Thyroid gland (tissue), 4 donors: ENCODE results near the gene RAPGEF4. TPM values are rescaled to one million over a fixed set of nuclear protein-coding genes. Genes with fewer than 3 reads are reported as not detected.

ENCODE experiments used
- DNase-seq, 2 donors: peaks; one replicate each; pipeline ENCODE4 v3.0.0-alpha.2; 2019
- H3K27ac ChIP-seq, 3 donors: fragments of 200-600 bp; sonication (generic); 1 replicate in 2 of 3; 2 replicates in 1 of 3; pipeline ENCODE4 v1.5.1; 2016 to 2019; ENCODE audit warnings: mild to moderate bottlenecking in 1 of 3, moderate library complexity in 1 of 3
- H3K27me3 ChIP-seq: fragments of 200-600 bp; sonication (generic); one replicate; pipeline ENCODE4 v1.5.1; 2019
- H3K36me3 ChIP-seq, 2 donors: fragments of 200-600 bp; sonication (generic); one replicate each; pipeline ENCODE4 v1.5.1; 2016 to 2019
- H3K4me1 ChIP-seq, 2 donors: fragments of 200-600 bp; sonication (generic); one replicate each; pipeline ENCODE4 v1.5.1; 2017 to 2019
- H3K4me3 ChIP-seq, 3 donors: fragments of 200-600 bp; sonication (generic); replicated peaks in 1 of 3; 1 replicate in 2 of 3; 2 replicates in 1 of 3; pipeline ENCODE4 v1.5.1; 2016; ENCODE audit warnings: mild to moderate bottlenecking in 1 of 3
- H3K9me3 ChIP-seq: fragments of 200-600 bp; sonication (generic); one replicate; pipeline ENCODE4 v1.5.1; 2017
- POLR2A ChIP-seq, 2 donors: fragments of 450-650 bp; IDR thresholded peaks; one replicate each; pipeline ENCODE4 v1.6.1; 2017; ENCODE audit warnings: antibody characterized with exemption in 2 of 2, mild to moderate bottlenecking in 2 of 2, moderate library complexity in 1 of 2
- WGBS, 2 donors: methylation state at CpG; one replicate each; pipeline ENCODE4 v1.1.5; 2017; 5-methylcytosine and 5-hydroxymethylcytosine counted together
- intact Hi-C: fragments of 100-400 bp; cut with DNase I; formaldehyde crosslinking; loops from one replicate; pipeline ENCODE4 v1.15.1; 2023
- total RNA-seq, 4 donors: library from RNA; depleted of rRNA; stranded (reverse); fragments of >200 nt; gene quantifications; one replicate each; pipeline ENCODE4 v1.2.3, GENCODE V29; 2016
- TF ChIP-seq, protein P1 (sequence below), 6 experiments: fragments of 200-600 bp in 3 of 6; fragments of 450-650 bp in 3 of 6; sonication (generic) in 3 of 6; IDR thresholded peaks; one replicate each; pipeline ENCODE4 v1.5.1; 2016 to 2019; ENCODE audit warnings: antibody characterized with exemption in 6 of 6, mild to moderate bottlenecking in 2 of 6, inconsistent platforms in 1 of 6, moderate library complexity in 1 of 6

RAPGEF4 gene
- total RNA-seq, 4 donors from 2014 or later, result 7.9 to 19.6 (median 12.1) TPM

GRCh38 chr2:172937884-172938712 lies 202.5 kb downstream of the RAPGEF4 start:
- 94 to 95% methylated on average over 7 of the region's 7 CpGs for WGBS, 2 donors
- no peak overlapping the region for H3K27ac ChIP-seq
- no peaks in the 10 kb centered on the region for H3K9me3 ChIP-seq
- TF ChIP-seq, protein P1, sequence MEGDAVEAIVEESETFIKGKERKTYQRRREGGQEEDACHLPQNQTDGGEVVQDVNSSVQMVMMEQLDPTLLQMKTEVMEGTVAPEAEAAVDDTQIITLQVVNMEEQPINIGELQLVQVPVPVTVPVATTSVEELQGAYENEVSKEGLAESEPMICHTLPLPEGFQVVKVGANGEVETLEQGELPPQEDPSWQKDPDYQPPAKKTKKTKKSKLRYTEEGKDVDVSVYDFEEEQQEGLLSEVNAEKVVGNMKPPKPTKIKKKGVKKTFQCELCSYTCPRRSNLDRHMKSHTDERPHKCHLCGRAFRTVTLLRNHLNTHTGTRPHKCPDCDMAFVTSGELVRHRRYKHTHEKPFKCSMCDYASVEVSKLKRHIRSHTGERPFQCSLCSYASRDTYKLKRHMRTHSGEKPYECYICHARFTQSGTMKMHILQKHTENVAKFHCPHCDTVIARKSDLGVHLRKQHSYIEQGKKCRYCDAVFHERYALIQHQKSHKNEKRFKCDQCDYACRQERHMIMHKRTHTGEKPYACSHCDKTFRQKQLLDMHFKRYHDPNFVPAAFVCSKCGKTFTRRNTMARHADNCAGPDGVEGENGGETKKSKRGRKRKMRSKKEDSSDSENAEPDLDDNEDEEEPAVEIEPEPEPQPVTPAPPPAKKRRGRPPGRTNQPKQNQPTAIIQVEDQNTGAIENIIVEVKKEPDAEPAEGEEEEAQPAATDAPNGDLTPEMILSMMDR (IDR thresholded peaks at IDR 0.05), result no peak
- no peak for TF ChIP-seq POLR2A (IDR thresholded peaks at IDR 0.05)
- H3K36me3 ChIP-seq, result no peaks in the 10 kb centered on the region
- no peaks in the 10 kb centered on the region for H3K4me1 ChIP-seq
- intact Hi-C loops, result loop anchor here (5.0 kb wide), 1 partner anchor 126 kb away; no protein-coding TSS in a partner anchor
- no peak overlapping the region for H3K4me3 ChIP-seq
- no peak for DNase-seq
- no peaks in the 10 kb centered on the region for H3K27me3 ChIP-seq

DNA sequence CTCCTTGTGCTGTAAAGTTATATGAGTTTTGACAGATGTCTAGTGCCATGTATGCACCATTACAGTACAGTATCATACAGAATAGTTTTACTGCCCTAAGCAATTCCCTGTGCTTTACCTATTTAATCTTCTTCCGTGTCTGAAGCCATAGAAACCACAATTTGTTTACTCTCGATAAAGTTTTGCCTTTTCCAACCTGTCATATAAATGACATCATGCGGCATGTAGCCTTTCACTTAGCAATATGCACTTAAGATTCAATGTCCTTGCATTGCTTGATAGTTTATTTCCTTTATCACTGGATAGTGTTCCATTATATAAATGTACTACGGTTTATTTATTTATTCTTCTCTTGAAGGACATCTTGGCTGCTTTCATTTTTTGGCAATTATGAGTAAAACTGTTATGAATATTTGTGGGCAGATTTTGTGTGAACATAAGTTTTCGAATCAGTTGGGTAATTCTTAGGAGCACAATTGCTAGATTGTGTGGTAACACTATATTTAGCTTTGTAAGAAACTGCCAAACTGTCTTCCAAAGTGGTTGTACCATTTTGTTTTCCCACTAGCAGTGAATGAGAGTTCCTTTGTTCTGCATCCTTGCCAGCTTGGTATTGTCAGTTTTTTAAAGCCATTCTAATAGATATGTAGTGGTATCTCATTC lies 203.2 kb downstream of the RAPGEF4 start:
- no peaks in the 10 kb centered on the region for H3K9me3 ChIP-seq
- no peak for DNase-seq
- no peaks in the 10 kb centered on the region for H3K4me1 ChIP-seq
- intact Hi-C loops, result loop anchor here (5.0 kb wide), 1 partner anchor 127 kb away; no protein-coding TSS in a partner anchor
- H3K4me3 ChIP-seq, result no peak overlapping the region
- H3K27ac ChIP-seq, result no peak overlapping the region
- TF ChIP-seq POLR2A (IDR thresholded peaks at IDR 0.05), result no peak
- TF ChIP-seq, protein P1 (IDR thresholded peaks at IDR 0.05), result no peak
- H3K27me3 ChIP-seq, result no peaks in the 10 kb centered on the region
- 83 to 87% methylated on average over 5 of the region's 5 CpGs for WGBS, 2 donors
- no peaks in the 10 kb centered on the region for H3K36me3 ChIP-seq

DNA sequence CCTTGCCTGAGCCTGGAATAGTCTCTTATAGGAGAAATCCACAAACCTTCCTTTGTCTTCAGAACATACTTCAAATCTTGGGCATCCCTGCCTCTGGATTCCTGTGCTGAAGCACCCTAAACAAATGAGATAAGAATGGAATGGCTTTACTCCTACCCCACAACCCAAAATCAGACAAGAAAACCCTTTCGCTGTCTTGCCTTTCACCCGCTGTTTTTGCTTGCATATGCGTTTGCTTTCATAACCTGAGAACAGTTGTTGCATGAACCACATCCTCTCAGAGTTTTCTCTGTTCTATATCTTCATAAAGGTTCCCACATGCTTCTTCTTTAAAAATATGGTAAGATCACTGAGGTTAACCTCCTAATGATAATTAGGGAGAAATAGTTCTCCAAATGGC lies 207.9 kb downstream of the RAPGEF4 start:
- TF ChIP-seq, protein P1 (IDR thresholded peaks at IDR 0.05), result no peak
- TF ChIP-seq POLR2A (IDR thresholded peaks at IDR 0.05), result no peak
- Histone ChIP-seq H3K9me3 (no peaks in the 10 kb centered on the region), H3K27me3 (no peaks in the 10 kb centered on the region), H3K4me1 (no peaks in the 10 kb centered on the region), H3K27ac (no peak overlapping the region), H3K36me3 (no peaks in the 10 kb centered on the region), H3K4me3 (no peak overlapping the region)
- no peak for DNase-seq
- 89 to 94% methylated on average over 3 of the region's 3 CpGs for WGBS, 2 donors
- intact Hi-C loops, result no loop called here

- WGBS, 2 donors, result 55 to 63% methylated on average over 8 of the region's 8 CpGs
These were observed 208.6 kb downstream of the RAPGEF4 start for GRCh38 chr2:172944022-172944793.

More at GRCh38 chr2:172944022-172944793, 208.6 kb downstream of the RAPGEF4 start:
- TF ChIP-seq, protein P1 (IDR thresholded peaks at IDR 0.05), result no peak
- TF ChIP-seq POLR2A (IDR thresholded peaks at IDR 0.05), result no peak
- H3K27ac ChIP-seq, result no peak overlapping the region
- no peaks in the 10 kb centered on the region for H3K27me3 ChIP-seq
- intact Hi-C loops, result no loop called here
- no peaks in the 10 kb centered on the region for H3K36me3 ChIP-seq
- H3K4me3 ChIP-seq, result no peak overlapping the region
- H3K4me1 ChIP-seq, result no peaks in the 10 kb centered on the region
- no peaks in the 10 kb centered on the region for H3K9me3 ChIP-seq
- DNase-seq, result peak; percentile 30 to 33
